NCI-H2227 (cell line): Measurements from ENCODE around the gene CMC1.
A peak's percentile ranks its signal among the peaks of the same experiment; 100 is the strongest.
"Not testable (repeated sequence)": the region's sequence is repeated elsewhere in the genome, so short reads cannot be mapped to it uniquely, and the experiment has no call there.

Source experiments
- DNase-seq: peaks from one replicate; lab custom pipeline; 2025; ENCODE audit not compliant: unreplicated experiment; lab: John Stamatoyannopoulos, UW

The CMC1 gene, protein sequence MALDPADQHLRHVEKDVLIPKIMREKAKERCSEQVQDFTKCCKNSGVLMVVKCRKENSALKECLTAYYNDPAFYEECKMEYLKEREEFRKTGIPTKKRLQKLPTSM

DNA sequence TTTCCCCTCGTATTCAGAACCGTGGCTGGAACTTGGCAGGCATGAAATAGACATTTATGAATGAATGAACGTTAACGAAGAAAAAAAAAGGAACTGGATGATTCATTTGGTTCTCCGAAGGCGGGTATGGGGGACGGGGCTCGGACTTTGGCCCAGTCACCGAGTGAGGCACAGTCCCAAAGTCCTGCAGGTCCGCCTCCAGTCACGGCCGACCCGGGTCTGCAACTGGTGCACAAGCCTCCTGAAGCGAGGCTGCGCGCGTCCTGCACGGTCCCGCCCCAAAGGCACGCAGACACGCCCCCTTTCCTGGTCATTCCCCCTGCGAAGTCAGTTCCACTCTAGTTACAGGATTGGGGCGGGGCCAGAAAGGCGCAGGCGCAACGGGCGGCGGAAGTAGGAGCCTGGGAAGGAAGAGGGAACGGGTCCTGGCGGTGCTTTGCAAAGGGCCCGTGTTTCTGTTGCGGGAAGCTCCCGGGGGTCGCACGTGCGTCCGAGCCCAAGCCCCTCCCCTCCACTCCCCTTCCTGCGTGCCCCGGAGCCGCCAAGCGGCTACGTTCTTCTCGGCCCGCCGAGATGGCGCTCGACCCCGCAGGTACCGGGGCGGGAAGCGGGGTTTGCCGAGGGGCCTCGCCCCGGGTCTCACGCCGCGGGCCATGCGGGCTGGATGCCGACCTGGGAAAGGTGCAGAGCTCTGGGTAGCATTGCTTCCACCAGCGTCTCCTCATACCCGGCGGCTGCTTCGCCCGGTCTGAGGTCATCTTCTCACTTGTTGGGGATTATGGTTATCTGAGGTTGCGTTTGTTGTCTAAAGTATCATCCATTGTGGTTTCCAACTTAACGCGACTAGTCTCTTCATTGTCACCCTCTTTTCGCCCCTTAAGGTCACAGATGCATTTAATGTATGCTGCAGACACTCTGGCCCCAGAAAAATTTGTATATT, at the start of gene CMC1:
TSS of gene CMC1 (plus strand) at position 399 of the 940 bp plus-strand sequence. CDS start at position 574, 175 bp downstream.
- DNase-seq, result peak; percentile 96

DNA sequence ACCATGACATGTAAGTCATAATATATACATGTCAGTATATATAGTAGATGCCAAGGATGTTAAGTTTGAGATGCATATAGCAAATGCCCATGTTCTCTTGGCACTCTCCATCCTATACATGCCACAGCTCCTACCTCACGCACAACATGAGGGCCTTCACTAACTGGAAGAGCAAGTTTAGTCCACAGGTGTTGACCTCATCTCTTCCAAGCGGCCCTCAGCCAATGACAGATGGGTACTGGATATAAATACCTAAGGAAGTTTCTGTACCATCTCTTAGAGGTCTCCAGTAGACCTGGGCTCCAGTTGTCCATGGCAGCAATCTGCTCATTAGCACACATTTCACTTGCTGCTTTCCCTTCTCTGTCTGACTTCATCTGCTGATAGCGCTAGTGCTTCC, 43.3 kb upstream of the CMC1 start:
- DNase-seq, result no peak

DNA sequence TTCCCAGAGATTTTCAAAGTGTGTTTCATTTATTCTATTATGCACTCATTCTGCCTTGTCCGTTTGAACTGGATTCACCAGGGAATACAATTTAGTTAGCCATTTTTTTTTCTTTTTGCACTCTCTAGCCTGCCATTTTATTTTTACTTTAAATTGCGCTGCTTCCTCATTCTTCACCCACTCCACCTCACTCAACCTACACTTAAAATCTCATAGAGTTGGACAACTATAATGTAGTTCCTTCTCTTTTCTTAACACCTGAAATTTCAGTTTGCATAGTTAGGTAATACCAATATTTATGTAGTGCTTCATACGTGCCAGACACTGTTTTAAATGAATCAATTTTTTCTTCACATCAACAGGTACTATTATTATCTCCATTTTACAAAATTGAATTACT, 42.4 kb upstream of the CMC1 start:
- DNase-seq, result no peak

DNA sequence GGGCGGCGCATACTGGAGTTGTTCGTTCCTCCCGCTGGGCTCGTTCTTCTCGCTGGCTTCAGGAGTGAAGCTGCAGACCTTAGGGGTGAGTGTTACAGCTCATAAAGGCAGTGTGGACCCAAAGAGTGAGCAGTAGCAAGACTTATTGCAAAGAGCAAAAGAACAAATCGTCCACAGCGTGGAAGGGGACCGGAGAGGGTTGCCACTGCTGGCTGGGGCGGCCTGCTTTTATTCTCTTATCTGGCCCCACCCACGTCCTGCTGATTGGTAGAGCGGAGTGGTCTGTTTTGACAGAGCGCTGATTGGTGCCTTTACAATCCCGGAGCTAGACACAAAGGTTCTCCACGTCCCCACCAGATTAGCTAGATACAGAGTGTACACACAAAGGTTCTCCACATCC, 41.8 kb upstream of the CMC1 start:
- DNase-seq, result not testable (repeated sequence)

DNA sequence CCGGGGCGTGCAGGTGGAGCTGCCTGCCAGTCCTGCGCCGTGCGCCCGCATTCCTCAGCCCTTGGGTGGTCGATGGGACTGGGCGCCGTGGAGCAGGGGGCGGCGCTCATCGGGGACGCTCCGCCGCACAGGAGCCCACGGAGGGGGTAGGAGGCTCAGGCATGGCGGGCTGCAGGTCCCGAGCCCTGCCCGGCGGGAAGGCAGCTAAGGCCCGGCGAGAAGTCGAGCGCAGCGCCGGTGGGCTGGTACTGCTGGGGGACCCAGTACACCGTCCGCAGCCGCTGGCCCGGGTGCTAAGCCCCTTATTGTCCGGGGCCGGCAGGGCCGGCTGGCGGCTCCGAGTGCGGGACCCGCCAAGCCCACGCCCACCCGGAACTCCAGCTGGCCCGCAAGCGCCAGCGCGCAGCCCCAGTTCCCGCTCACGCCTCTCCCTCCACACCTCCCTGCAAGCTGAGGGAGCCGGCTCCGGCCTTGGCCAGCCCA, 41.0 kb upstream of the CMC1 start:
- DNase-seq, result peak; percentile 5

DNA sequence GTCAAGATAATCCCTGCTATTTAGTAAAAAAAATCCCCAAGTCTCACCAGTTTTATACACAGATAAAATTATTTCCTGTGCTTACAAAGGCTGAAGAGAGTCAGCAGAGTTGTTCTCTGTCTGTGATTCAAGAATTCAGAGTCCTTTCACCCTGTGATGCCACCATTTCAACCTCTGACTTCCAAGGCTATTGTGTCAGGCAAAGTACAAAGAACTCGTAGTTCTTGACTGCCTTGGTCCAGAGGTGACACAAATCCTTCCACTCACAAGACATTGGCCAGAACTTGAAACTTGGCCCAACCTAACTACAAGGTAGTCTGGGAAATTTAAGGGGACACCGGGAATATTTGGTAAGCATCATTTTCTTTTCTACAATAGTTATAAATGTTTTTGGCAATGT, 34.9 kb upstream of the CMC1 start:
- DNase-seq, result no peak

DNA sequence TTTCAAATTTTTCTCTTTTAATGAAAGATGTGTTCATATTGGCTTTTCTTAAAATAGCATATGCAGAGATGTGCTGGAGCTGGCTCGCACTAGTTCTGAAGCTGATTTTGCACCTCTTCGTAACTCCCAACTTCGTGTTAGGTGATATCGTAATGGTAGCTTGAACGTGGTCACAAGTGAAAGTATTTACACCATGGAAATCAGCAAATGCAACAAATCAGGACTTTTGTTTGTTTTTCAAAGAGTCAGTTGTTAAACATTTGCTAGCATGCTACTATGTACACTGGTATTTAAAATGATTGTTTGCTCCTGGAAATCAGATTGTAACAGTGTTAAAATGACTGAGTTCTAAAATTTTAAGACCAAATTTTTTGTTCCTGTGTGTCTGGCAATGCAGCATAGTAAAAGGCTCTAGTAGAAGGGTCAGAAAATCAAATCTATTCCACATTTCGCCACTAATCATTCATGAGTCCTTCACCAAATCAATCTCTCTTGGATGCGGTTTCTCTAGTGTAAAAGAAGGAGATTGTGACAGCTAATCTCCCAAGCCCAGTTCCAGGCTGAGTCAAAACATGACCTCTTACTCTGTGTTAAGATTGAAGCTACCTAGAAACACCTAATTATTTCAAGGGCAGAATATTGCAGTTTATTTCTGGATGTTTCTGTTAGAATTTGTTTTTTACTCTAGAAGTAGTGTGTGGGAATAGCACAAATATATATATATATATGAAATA, 34.3 kb upstream of the CMC1 start:
- DNase-seq, result no peak

DNA sequence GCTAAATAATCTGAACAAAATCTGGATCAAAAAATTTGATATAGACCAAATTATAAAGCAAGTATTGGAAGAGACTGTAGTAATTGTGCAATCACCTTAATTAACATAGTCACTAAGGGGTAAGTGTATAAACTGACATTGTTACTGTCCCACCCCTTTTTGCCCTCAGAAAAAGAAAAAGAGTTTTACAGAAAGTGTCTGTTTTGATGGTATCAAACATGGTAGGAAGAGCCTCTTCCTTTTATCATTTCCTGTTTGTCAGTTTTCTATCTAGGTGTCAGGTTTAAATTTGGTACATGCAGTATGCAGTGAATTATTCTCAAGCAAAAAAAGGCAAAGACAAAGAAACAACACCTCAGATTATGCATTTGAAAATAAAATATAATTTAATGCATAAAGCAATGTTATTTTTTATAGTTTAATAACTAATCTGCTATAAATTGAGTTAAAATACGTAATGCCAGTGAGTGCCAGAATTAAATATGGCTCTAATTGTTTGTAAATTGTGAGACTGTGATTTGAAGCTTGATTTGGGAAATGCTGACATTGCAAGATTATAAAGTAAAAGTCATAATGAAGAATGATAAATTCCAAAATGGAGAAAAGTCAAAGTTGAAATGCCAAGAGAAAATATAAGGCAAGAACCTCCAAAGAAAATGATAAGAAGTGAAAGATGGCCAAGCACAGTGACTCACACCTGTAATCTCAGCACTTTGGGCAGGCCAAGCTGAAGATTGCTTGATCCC, 30.3 kb upstream of the CMC1 start:
- no peak for DNase-seq

DNA sequence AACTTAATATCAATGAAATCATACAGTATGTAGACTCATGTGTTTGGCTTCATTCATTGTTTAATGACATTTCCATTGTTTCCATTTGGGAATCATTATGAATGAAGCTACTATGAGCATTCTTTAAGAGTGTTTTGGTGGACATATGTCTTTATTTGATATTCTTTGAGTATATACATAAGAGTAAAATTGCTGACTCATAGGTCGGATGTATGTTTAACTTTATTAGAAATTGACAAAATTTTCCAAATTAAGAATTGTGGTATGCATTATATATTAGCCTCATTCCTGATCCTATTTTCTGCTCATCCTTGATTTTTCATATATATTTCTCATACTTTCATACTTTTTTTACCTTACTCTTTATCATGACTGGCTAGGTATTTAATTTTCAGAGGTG, 28.7 kb upstream of the CMC1 start:
- DNase-seq, result no peak

DNA sequence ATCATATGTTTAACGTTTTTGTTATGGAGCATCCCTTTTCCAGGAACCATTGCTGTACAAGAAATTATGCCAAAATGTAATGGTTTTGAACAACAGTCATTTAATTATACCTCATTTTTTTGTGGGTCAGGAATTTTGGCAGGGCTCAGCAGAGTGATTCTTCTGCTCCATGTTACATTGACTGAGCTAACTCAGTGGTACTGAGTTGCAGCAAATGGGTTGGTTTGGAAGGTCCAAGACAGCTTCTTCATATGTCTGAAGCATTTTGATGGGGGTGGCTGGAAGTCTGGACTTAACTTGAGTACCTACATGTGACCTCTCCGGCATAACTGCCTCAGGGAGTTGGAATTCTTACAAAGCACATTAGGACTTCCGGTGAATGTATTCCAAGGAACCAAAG, 26.0 kb upstream of the CMC1 start:
- DNase-seq, result no peak

DNA sequence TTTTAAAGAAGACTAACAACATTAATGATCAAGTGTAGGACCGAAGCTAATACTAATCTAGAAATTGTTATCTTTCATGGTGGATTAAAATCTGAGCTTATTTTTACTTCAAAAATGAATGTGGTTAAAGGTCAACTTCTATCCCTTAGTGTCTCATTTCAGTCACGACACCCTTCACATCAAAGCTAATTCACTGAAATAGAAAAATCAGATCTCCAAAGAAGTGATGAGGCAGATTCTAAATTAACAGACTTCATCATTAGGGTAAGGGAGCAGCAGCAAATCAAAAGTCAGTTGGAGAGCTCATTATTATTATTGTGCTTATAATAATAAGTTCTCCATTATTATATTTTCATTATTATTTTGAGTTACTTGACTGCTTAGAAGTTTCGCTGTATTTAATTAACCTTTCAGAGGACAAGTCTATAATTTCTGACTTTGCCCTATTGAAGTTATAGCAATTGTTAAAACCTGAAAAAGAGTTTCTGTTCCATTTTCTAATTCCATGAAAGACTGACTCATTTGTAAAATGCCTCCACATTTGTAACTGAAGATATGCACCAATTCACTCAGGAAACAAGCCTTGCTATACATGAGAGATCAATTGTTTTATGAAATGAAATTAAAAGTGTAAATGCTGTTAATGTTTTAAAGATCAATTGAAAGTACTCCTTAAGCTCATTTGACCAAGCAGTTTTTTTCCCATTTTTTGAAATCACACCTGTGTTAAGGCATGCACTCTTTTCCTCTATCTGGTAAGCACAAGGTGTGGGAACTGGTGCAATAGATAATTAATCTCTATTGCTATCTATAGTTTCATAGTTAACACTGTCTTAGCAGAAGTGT, 23.1 kb upstream of the CMC1 start:
- DNase-seq, result no peak

DNA sequence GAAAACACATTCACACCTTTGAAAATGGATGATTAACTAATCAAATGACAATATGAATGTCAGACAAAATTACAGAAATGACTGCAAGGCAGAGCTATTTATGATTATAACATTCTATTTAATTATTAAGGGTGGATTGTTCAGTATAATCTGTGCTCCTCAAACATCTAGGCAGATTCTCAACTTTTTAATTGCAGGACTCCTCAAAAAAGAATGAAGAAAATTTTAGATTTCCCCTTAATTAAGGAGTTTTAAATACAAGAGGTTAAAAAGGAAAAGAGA, 22.6 kb upstream of the CMC1 start:
- no peak for DNase-seq

DNA sequence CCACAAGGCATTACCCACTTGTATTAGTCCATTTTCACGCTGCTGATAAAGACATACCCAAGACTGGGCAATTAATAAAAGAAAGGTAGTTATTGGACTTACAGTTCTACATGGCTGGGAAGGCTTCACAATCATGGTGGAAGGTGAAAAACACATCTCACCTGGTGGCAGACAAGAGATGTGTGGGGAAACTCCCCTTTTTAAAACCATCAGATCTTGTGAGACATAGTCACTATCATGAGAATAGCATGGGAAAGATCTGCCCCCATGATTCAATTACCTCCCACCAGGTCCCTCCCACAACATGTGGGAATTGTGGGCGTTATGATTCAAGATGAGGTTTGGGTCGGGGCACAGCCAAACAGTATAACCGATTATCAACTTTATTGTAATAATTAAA, 17.0 kb upstream of the CMC1 start:
- DNase-seq, result no peak

DNA sequence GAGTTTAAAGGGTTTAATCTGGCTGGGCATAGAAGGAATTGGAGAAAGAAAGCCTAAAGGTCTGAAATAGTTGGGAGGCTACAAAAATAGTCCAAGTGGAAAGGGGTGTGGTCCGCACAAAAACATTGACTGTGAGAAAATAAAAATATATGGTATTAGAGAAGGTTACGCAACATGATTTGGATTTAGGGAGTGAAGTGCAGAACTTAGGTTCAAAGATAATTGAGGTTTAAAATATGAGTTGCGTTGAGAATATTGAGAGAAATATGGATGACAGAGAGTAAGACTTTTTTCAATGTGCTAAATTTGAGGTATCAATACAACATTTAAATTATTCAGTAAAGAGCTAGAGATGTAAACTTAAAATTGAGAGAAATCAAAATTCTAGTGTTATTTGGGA, 15.4 kb upstream of the CMC1 start:
- no peak for DNase-seq

DNA sequence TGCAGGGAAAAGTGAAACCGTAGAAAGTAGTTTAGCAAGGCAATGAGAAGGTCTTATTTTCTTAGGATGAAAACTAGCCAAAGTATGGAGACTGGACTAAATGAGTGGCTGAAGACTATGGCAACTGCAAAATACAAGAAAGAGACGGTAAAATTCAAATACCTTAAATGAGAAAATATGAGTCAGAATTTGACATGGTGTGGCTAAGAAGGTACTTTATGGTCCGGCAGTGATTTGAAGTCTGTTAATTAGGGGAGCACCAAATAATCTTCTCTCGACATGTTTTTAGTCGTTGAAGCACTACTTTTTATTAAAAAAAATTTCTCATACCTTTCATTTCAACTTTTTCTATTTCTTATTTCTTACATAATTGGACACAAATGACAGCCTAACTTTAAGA, 12.8 kb upstream of the CMC1 start:
- no peak for DNase-seq

DNA sequence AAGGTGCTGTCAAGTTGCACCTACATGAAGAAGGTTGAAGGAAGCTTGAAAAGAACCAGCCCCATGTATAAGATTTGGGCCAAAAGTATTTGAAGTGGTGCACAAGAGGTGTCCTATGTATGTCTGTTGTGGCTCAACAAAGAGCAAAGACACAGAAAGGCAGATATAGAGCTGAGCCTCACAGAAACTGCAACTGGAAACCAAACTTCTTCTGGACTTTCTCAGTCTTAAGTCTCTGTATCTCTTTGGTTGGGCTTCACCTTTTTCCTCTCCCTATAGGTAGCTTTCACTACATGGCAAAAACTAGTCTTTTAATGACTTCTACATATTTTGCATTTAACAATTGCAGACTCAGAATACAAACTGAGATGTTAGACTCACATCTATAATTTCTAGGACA, 8.8 kb upstream of the CMC1 start:
- DNase-seq, result no peak

DNA sequence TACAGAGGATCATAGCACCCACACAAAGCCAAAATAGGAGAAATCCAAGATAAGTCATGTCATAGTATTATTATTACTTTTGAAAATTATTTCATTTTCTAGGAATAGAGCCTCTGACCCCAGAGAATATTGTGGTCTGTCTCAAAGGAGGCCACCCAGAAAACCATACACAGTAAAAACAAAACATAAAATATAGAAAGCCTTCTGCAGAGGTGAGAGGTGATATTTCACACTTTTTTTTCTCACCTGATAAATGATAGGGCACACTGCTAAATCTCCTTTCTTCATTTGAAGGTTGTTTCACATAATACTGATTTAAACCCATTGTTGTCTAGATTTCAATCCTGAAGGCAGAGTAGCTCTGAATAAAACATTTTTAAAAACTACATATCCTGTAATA, 7.0 kb upstream of the CMC1 start:
- DNase-seq, result no peak

DNA sequence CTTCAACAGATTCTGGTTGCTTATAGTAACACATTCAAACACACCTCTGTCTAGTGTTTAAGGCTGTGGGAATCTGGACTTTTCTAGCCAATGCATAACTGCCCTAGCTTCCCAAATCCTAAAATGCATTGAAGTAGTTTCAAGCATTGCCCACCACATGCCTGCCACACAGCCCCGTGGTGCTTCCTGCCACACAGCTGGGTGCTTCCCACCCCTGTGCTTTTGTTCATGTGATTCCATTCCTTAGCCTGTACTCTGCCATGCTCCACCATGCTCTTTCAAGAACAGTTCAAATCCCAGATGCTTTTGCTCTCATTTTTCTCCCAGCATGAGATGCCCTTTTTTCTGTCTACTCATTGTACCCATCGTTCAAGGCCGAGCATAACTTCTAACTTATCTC, 2.3 kb upstream of the CMC1 start:
- DNase-seq, result no peak

DNA sequence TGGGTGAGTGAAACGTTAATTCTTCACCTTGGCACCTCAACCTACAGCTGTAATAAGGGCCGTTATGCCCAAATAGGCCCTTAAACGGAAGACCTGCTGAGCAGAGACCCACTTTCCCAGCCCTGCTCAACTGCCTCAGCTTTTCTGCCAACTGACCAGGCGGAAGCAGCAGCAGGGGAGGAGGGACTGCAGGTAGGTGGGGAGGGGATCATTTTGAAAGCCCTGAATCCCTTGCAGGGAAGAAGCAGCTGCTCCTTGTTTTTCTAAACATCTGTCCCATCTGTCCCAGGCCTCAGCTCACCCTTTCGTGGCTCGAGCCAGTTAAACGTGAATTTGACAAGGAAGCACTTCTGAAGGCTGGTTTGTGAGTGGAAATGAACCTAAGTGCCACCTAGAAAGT, 978 bp upstream of the CMC1 start:
- DNase-seq, result no peak

DNA sequence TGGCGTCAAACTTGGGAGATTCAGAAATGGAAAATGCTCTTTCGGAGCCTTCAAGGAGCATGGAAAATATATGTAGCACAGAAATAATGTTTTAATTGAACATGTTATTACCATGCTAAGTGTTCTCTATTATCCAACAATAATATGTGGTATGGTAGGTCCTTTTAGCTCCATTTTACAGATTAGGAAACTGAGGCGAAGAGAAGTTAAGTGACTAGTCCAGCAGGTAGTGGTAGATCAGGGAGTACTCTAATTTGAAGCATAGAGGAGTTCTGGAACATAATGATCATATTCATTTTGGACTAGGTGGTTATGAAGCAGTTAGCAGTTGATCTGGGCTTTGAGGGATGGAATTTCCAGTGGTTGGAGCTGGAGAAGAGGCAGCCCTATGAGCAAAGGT, 1.1 kb downstream of the CMC1 start:
- no peak for DNase-seq
